Mesodermal cell (in vitro differentiated cells): ENCODE measurements around the gene ZYG11A.

Experiments used
- H3K27ac ChIP-seq: 2 replicates; pipeline ENCODE4 v1.7.0; 2013; ENCODE audit warnings: mild to moderate bottlenecking, low read depth, low read length, moderate library complexity; ENCODE audit not compliant: severe bottlenecking
- H3K36me3 ChIP-seq: 2 replicates; pipeline ENCODE4 v1.7.1; 2013; ENCODE audit warnings: mild to moderate bottlenecking, low read length, moderate library complexity; ENCODE audit not compliant: control insufficient read depth, insufficient read depth
- H3K4me1 ChIP-seq: one replicate; pipeline ENCODE4 v1.7.1; 2013; ENCODE audit warnings: mild to moderate bottlenecking, low read length; ENCODE audit not compliant: insufficient read depth, control insufficient read depth, poor library complexity, severe bottlenecking
- H3K4me3 ChIP-seq: 2 replicates; pipeline ENCODE4 v1.7.0; 2013; ENCODE audit warnings: low read length, control low read depth, mild to moderate bottlenecking; ENCODE audit not compliant: insufficient read depth, poor library complexity, severe bottlenecking; ENCODE audit errors: extremely low read depth
- H3K9me3 ChIP-seq: 2 replicates; pipeline ENCODE4 v1.7.1; 2013; ENCODE audit warnings: mild to moderate bottlenecking, low read length, moderate library complexity; ENCODE audit not compliant: control insufficient read depth
- WGBS, 2 experiments: methylation state at CpG; one replicate each; pipeline ENCODE4 v1.1.5; 2013; ENCODE audit warnings: missing lambda C conversion rate in 2 of 2; ENCODE audit not compliant: insufficient coverage in 2 of 2; 5-methylcytosine and 5-hydroxymethylcytosine counted together

ZYG11A gene

DNA sequence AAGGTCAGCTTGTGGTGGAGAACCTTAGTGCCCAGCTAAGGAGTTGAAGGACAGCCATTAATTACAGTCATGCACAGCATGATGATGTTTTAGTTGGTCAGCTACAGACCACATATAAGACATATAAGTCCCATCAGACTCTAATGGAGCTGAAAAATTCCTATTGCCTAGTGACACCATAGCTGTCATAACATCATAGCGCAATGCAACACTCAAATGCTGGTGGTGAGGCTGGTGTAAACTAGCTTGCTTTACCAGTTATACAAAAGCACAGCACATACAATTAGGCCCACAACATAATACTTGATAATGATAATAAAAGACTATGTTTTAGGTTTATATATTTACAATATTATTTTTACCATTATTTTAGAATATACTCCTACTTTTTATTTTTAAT, 75.0 kb downstream of the ZYG11A start:
- no peaks in the 10 kb centered on the region for H3K4me1 ChIP-seq
- no CpG with 5 or more reads among the region's 1 CpG for WGBS, 2 experiments
- no peaks in the 10 kb centered on the region for H3K36me3 ChIP-seq
- H3K4me3 ChIP-seq = no peak overlapping the region
- H3K9me3 ChIP-seq = no peaks in the 10 kb centered on the region
- H3K27ac ChIP-seq = no peak overlapping the region

DNA sequence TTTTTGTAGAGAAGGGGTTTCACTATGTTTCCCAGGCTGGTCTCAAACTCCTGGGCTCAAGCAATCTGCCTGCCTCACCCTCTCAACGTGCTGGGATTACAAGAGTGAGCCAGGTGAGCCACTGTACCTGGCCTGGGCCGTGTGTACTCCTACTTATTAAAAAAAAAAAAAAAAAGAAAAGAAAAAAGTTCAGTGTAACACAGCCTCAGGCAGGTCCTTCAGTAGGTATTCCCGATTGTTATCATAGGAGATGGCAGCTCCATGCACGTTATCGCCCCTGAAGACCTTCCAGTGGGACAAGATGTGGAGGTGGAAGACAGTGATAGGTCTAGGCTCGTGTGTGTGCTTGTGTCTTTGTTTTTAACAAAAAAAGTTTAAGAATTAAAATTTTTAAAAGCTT, 75.6 kb downstream of the ZYG11A start:
- Histone ChIP-seq H3K9me3 (no peaks in the 10 kb centered on the region), H3K4me1 (no peaks in the 10 kb centered on the region), H3K36me3 (no peaks in the 10 kb centered on the region), H3K27ac (no peak overlapping the region), H3K4me3 (no peak overlapping the region)
- WGBS, 2 experiments = 80 to 85% methylated on average over 3 of the region's 6 CpGs

DNA sequence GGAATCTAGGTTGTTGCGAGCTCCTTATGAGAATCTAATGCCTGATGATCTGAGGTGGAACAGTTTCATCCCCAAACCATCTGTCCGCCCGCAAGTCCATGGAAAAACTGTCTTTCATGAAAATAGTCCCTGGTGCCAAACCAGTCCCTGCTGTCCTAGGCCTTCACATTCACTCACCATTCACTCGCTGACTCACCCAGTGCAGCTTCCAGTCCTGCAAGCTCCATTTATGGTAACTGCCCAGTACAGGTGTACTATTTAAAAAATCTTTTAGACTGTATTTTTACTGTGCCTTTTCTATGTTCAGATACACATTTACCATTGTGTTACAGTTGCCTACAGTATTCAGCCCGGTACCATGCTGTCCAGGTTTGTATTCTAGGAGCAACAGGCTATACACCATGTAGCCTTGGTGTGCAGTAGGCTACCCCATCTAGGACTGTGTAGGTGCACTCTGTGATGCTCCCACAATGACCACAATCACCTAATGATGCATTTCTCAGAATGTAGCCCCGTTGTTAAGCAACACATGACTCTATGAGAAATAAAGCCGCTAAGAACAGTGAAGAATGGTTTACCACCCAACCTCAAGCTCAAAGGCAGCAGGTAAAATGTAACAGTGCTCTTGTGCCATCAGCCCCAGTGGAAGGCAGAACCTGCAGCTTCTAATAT, 76.6 kb downstream of the ZYG11A start:
- H3K27ac ChIP-seq = no peak overlapping the region
- WGBS, 2 experiments = 92% methylated on average over 4 to 6 of the region's 7 CpGs
- no peaks in the 10 kb centered on the region for H3K9me3 ChIP-seq
- no peak overlapping the region for H3K4me3 ChIP-seq
- H3K4me1 ChIP-seq = no peaks in the 10 kb centered on the region
- no peaks in the 10 kb centered on the region for H3K36me3 ChIP-seq

DNA sequence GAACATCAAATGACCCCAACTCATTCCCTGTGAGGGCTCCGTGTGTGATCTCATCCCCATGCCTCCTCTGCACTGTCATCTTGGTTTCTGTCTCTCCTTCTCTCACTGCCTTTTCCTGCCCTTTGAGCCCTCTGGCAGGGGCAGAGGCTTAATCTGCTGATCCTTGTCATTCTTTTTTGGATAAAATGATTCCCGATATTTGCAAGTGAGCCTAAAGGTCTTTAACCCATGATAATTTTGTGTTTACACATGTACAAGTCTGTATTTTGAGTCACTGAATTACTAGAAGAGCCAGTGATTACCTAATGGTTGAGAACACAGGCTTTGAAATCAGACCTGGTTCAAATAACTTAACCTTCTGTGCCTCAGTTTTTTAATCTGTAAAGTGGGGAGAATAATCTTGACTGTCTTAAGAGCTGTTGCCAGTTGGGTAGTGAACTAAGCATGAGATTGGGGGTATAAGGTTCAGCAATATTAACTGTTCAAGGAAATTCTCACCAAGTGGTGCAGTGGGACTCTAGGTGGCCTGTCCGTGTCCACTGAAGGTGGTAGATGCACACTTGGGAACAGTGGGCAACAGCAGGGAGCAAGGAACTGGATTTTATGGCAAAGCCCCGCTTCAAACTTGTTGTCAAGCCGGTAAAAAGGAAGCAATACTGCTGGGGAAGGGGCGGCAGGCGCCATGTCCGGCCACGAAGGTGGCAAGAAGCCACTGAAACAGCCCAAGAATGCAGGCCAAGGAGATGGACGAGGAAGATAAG, 77.3 kb downstream of the ZYG11A start:
- H3K4me1 ChIP-seq = no peaks in the 10 kb centered on the region
- no peaks in the 10 kb centered on the region for H3K36me3 ChIP-seq
- H3K4me3 ChIP-seq = no peak overlapping the region
- H3K27ac ChIP-seq = no peak overlapping the region
- no peaks in the 10 kb centered on the region for H3K9me3 ChIP-seq
- 90 to 96% methylated on average over 9 to 10 of the region's 10 CpGs for WGBS, 2 experiments

DNA sequence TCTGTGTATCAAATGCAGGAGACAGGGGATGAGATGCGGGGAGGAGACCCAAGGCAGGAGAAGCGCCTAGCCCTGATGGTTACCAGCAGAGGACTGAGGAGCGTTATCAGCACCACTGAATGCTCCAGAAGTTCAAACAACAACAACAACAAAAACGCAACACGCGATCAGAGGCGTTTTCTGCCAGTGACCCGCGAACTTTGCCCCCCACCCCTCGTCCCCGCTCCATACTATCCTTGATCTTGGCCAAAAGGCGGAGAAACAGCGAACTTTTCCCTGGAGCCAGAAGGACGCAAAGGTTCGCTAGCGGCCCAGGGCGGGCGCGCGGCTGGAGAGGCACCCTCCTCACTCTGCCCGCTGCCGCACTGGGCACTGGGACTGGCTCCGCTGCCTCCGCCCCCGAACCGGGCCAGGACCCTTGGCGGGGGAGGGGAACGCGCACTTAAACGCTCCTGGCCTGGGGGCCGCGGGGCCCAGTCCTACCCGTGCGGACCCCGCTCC, 78.3 kb downstream of the ZYG11A start:
- Histone ChIP-seq H3K4me3 (peak overlapping the region; percentile 35), H3K36me3 (no peaks in the 10 kb centered on the region), H3K27ac (no peak overlapping the region), H3K9me3 (no peaks in the 10 kb centered on the region), H3K4me1 (no peaks in the 10 kb centered on the region)
- WGBS, 2 experiments = 29 to 38% methylated on average over 19 to 33 of the region's 35 CpGs

DNA sequence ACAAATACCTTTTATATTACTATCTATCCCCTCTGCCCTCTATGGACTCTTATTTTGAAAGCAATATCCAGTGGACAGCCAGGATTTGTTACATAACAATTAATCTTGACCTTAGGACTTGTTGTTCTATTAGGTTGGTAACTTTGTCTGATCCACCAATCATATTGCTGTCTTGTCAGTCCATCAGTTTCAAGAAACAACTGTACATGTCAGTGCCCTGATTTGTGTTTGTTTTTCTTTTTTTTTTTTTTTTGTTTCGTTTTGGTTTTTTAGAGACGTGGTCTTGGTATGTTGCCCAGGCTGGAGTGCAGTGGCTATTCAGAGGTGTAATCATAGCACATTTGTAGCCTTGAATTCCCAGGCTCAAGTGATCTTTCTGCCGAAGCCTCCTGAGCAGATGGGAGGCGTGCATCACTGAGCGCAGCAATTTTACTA, 83.0 kb downstream of the ZYG11A start:
- no peaks in the 10 kb centered on the region for H3K4me1 ChIP-seq
- H3K4me3 ChIP-seq = no peak overlapping the region
- H3K27ac ChIP-seq = no peak overlapping the region
- H3K36me3 ChIP-seq = no peaks in the 10 kb centered on the region
- WGBS, 2 experiments = 92 to 97% methylated on average over 2 to 3 of the region's 5 CpGs
- no peaks in the 10 kb centered on the region for H3K9me3 ChIP-seq

DNA sequence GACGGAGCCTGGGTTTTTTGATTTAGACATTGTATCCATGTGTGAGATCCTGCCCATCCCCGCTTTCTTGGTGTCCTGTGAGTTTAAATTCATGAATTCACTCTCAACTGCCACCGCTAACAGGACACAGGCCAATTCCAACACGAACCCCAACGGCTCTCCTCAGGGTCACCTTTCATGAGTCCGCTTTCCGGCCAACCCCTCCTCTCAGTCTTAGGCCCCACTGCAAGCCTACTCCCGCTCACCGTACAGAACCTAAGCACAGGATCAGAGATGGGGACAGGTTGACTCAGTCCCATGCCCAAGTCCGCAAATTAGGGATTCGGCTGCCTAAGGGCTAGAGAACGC, 84.3 kb downstream of the ZYG11A start:
- Histone ChIP-seq H3K9me3 (no peaks in the 10 kb centered on the region), H3K27ac (no peak overlapping the region)

DNA sequence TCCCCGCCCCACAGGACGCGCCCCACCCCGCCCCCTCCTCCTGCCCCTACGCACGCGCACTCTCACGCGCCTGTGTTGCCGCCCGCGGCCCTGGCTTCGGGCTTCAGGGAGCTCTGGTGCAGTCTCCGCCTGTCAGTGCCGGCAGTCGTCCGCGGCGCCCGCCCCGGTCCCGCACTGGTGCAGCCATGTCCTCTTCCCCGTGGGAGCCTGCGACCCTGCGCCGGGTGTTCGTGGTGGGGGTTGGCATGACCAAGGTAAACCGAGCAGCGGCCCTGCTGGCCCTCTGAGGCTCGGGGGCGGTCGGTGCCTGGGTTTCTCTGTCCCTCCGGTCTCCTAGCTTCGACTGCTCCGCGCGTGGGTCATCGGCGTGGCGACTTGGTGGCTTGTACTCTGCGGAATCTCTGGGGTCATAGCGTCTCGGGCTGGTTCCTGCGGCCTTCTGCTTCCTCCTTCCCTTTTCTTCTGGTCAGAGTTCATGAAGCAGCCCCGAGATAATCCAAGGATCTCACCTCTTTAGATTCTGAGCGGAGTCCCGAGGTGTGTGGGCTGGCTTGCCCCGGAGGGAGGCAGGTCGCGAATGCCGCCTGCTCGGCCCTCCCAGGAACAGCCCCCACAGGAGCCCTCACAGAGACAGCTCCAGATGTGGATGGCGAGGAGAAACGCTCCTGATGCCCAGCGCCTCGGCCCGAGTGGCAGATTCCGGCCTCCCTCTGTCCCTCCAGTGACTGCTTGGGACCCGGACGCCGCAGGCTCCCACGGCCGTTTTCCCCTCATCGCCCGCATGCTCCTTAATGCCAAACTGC, 84.9 kb downstream of the ZYG11A start, which contains the start of gene SCP2:
Gene SCP2 (plus strand): TSS at position 65 of the 803 bp plus-strand sequence. CDS start 121 bp downstream, at position 186.
- Histone ChIP-seq H3K4me1 (no peaks in the 10 kb centered on the region), H3K4me3 (peak within 1 kb of the TSS; percentile 61), H3K27ac (no peak within 1 kb of the TSS), H3K9me3 (no peaks in the 10 kb centered on the region), H3K36me3 (no peaks in the 10 kb centered on the region)
- WGBS, 2 experiments = 2 to 3% methylated on average over 45 to 56 of the region's 65 CpGs

More for the DNA sequence above, 84.3 kb downstream of the ZYG11A start:
- 29 to 36% methylated on average over 8 to 11 of the region's 12 CpGs for WGBS, 2 experiments
- peak overlapping the region; percentile 61 for H3K4me3 ChIP-seq
- H3K36me3 ChIP-seq = no peaks in the 10 kb centered on the region
- no peaks in the 10 kb centered on the region for H3K4me1 ChIP-seq

DNA sequence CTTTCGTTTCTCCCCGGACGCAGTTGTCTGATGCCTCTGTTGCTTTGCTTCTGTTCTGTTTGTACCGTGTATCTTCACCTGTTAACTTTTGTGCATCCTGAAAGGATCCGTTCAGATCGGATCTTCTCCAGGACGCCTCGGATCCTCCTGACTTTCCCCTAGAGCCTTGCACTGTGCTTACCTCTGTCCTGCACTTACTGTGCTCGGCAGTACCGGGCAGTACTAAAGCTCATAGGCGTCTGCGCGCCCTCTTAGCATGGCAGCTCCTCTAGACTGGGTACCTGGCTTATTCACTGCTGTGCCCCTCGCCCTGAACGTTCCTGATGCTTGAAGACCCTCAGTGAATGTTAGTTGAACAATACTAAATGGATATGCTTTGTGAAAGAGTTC, 85.5 kb downstream of the ZYG11A start:
- WGBS, 2 experiments = 38 to 49% methylated on average over 15 of the region's 15 CpGs
- Histone ChIP-seq H3K36me3 (no peaks in the 10 kb centered on the region), H3K4me3 (peak overlapping the region; percentile 61)

DNA sequence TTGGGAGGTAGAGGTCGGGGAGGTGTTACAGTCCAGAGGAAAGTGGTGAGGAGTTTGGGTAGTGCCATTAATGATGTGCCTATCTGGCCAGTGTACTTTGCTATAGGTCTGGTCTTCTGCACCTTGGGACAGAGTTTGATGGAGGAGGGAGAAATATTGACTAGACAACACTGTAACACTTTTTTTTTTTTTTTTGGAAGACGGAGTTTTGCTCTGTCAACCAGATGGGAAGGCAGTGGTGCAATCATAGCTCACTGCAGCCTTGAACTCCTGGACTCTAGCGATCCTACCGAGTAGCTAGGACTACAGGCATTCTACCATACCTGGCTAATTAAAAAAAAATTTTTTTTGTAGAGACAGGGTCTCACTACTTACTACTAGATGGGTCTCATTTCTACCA, 86.5 kb downstream of the ZYG11A start:
- H3K36me3 ChIP-seq = no peaks in the 10 kb centered on the region
- no peaks in the 10 kb centered on the region for H3K4me1 ChIP-seq
- H3K27ac ChIP-seq = no peak overlapping the region
- no peak overlapping the region for H3K4me3 ChIP-seq
- no peaks in the 10 kb centered on the region for H3K9me3 ChIP-seq
- 100% methylated on average over 1 of the region's 4 CpGs; no CpG with 5 or more reads in 1 of the 2 experiments for WGBS, 2 experiments

More for the DNA sequence above, 85.5 kb downstream of the ZYG11A start:
- Histone ChIP-seq H3K4me1 (no peaks in the 10 kb centered on the region), H3K9me3 (no peaks in the 10 kb centered on the region), H3K27ac (no peak overlapping the region)
